ENCODE data around the gene SGF29. TPM values are rescaled to one million over a fixed set of nuclear protein-coding genes. Genes with fewer than 3 reads are reported as not detected.
A peak's percentile ranks its signal among the peaks of the same experiment; 100 is the strongest.
"Not testable (repeated sequence)": the region's sequence is repeated elsewhere in the genome, so short reads cannot be mapped to it uniquely, and the experiment has no call there.

Gene SGF29
- total and polyA plus RNA-seq, 2 of the 8 experiments (the other 6 are each of a cell fraction or from before 2014, with no cell fraction given), result 3.1 to 22.7 TPM

DNA sequence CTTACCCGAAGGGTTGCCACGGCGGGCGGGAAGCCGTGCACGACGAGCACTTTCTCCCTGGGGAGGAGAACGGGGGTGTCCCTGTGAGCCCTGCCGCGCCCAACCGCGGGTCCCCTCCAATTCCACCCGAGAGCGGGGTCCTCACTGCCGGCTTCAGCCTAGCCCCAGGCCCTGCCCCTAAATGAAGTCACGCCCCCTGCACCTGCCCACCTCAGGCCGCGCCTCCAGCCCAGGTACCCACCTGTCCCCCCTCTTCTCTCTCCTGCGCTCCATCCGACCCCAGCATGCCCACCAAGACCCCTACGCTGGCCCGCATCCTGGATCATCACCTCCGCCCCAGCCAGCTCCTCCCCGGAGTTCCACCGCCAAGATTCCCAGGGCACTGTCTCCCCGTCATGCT, 60.2 kb downstream of the SGF29 start:
- peak in 1 of 2 experiments; percentile 64 for DNase-seq (ENCODE audit: low read depth in 1 of 2, low spot score in 2 of 2)
- H3K4me3 ChIP-seq (ENCODE audit: extremely low read depth in 1 of 4, insufficient read depth in 2 of 4, low read depth in 3 of 4, low read length in 4 of 4), result peak overlapping the region in 1 of 4 experiments; percentile 43; a peak in 1 of 8 replicates
- not testable (repeated sequence) for FAIRE-seq

DNA sequence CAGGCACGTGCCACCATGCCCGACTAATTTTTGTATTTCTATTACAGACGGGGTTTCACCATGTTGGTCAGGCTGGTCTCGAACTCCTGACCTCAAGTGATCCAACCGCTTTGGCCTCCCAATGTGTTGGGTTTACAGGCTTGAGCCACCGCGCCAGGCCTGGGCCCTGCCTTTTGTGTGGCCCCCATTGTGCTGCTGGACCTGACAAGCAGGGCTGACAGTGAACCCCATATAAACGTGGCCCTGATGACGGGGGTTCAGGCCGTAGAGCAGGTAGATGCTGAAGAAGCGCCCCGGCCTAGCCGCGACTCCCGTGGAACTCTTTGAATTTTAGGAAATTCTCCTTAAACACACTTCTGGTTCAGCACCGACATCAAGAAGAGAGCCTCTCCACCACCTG, 60.8 kb downstream of the SGF29 start:
- H3K4me3 ChIP-seq (ENCODE audit: extremely low read depth in 1 of 4, insufficient read depth in 2 of 4, low read depth in 3 of 4, low read length in 4 of 4); H3K56ac ChIP-seq (replicated peaks; ENCODE audit: insufficient read length, low read depth, low read length); H3K79me1 ChIP-seq (ENCODE audit: low read depth, low read length); POLR2A ChIA-PET (ENCODE audit: partially characterized antibody); CTCF ChIA-PET (ENCODE audit: partially characterized antibody); H2AK5ac ChIP-seq (ENCODE audit: low read depth, low read length); H3K9me3 ChIP-seq (ENCODE audit: insufficient read depth in 2 of 2, low read depth in 1 of 2, low read length in 1 of 2); H2AFZ ChIP-seq (ENCODE audit: low read length); H3K23me2 ChIP-seq (ENCODE audit: low read depth, low read length); FAIRE-seq; H3K27ac ChIP-seq (ENCODE audit: low read depth, low read length); H4K91ac ChIP-seq (replicated peaks; ENCODE audit: insufficient read length, low read length); H3K23ac ChIP-seq (ENCODE audit: insufficient read length); H2BK15ac ChIP-seq (ENCODE audit: low read length); H3K4me2 ChIP-seq (ENCODE audit: insufficient read depth in 1 of 2, low read depth in 2 of 2, low read length in 2 of 2); H3K18ac ChIP-seq (ENCODE audit: extremely low read depth, low read length); H3K9ac ChIP-seq (replicated peaks in 1 of 4; ENCODE audit: extremely low read depth in 1 of 4, low read depth in 3 of 4, low read length in 3 of 4); DNase-seq (ENCODE audit: low read depth in 1 of 2, low spot score in 2 of 2); H2BK20ac ChIP-seq (ENCODE audit: low read length); H3K27me3 ChIP-seq (replicated peaks in 1 of 4; ENCODE audit: control insufficient read depth in 3 of 4, extremely low read depth in 1 of 4, insufficient read depth in 3 of 4, low read length in 3 of 4); H3K4ac ChIP-seq (replicated peaks; ENCODE audit: insufficient read length, low read depth, low read length); H4K20me1 ChIP-seq (replicated peaks in 1 of 2; ENCODE audit: control insufficient read depth in 1 of 2, insufficient read depth in 2 of 2, low read length in 2 of 2); H2BK12ac ChIP-seq (ENCODE audit: low read depth, low read length); H3K79me2 ChIP-seq (ENCODE audit: control insufficient read depth in 1 of 2, insufficient read depth in 2 of 2, low read length in 2 of 2); H3K36me3 ChIP-seq (ENCODE audit: control insufficient read depth in 2 of 4, insufficient read depth in 4 of 4, low read length in 3 of 4); H2BK5ac ChIP-seq (ENCODE audit: low read depth, low read length); H4K8ac ChIP-seq (ENCODE audit: extremely low read depth, insufficient read depth, low read length); H4K5ac ChIP-seq (ENCODE audit: insufficient read length, low read depth, low read length); H2BK120ac ChIP-seq (replicated peaks; ENCODE audit: low read depth, low read length); H3K14ac ChIP-seq (ENCODE audit: insufficient read length): not testable (repeated sequence)
- 80% methylated on average over 5 of the region's 16 CpGs; no CpG with 5 or more reads in 1 of the 2 experiments for WGBS, 2 experiments (ENCODE audit: extremely low coverage in 1 of 2, insufficient coverage in 1 of 2, insufficient read length in 1 of 2, insufficient replicate concordance in 2 of 2, low coverage in 1 of 2, low lambda C conversion rate in 2 of 2, missing lambda C conversion rate in 1 of 2)
- peaks cover 0 to 16% (median 6%) of the 10 kb centered on the region in 4 experiments; a peak in 3 of 7 replicates for H3K4me1 ChIP-seq (replicated peaks in 1 of 4; ENCODE audit: control insufficient read depth in 3 of 4, insufficient read depth in 4 of 4, low read length in 3 of 4)

More for the DNA sequence above, 60.2 kb downstream of the SGF29 start:
- H2BK20ac ChIP-seq (ENCODE audit: low read length); H4K8ac ChIP-seq (ENCODE audit: extremely low read depth, insufficient read depth, low read length); H2BK120ac ChIP-seq (replicated peaks; ENCODE audit: low read depth, low read length); H2BK15ac ChIP-seq (ENCODE audit: low read length); H3K27ac ChIP-seq (ENCODE audit: low read depth, low read length); H3K56ac ChIP-seq (replicated peaks; ENCODE audit: insufficient read length, low read depth, low read length); H4K91ac ChIP-seq (replicated peaks; ENCODE audit: insufficient read length, low read length); POLR2A ChIA-PET (ENCODE audit: partially characterized antibody); H2BK5ac ChIP-seq (ENCODE audit: low read depth, low read length); H3K79me1 ChIP-seq (ENCODE audit: low read depth, low read length); H3K9ac ChIP-seq (replicated peaks in 1 of 4; ENCODE audit: extremely low read depth in 1 of 4, low read depth in 3 of 4, low read length in 3 of 4); H3K79me2 ChIP-seq (ENCODE audit: control insufficient read depth in 1 of 2, insufficient read depth in 2 of 2, low read length in 2 of 2); H4K5ac ChIP-seq (ENCODE audit: insufficient read length, low read depth, low read length); H3K4ac ChIP-seq (replicated peaks; ENCODE audit: insufficient read length, low read depth, low read length); H3K23ac ChIP-seq (ENCODE audit: insufficient read length); H3K9me3 ChIP-seq (ENCODE audit: insufficient read depth in 2 of 2, low read depth in 1 of 2, low read length in 1 of 2); H3K36me3 ChIP-seq (ENCODE audit: control insufficient read depth in 2 of 4, insufficient read depth in 4 of 4, low read length in 3 of 4); CTCF ChIA-PET (ENCODE audit: partially characterized antibody); H3K14ac ChIP-seq (ENCODE audit: insufficient read length); H4K20me1 ChIP-seq (replicated peaks in 1 of 2; ENCODE audit: control insufficient read depth in 1 of 2, insufficient read depth in 2 of 2, low read length in 2 of 2); H2AFZ ChIP-seq (ENCODE audit: low read length); H2BK12ac ChIP-seq (ENCODE audit: low read depth, low read length); H3K23me2 ChIP-seq (ENCODE audit: low read depth, low read length); H3K27me3 ChIP-seq (replicated peaks in 1 of 4; ENCODE audit: control insufficient read depth in 3 of 4, extremely low read depth in 1 of 4, insufficient read depth in 3 of 4, low read length in 3 of 4); H3K18ac ChIP-seq (ENCODE audit: extremely low read depth, low read length); H2AK5ac ChIP-seq (ENCODE audit: low read depth, low read length): not testable (repeated sequence)
- Histone ChIP-seq H3K4me2 (ENCODE audit: insufficient read depth in 1 of 2, low read depth in 2 of 2, low read length in 2 of 2) (peak overlapping the region in 1 of 2 experiments; percentile 42; a peak in 1 of 4 replicates), H3K4me1 (replicated peaks in 1 of 4; ENCODE audit: control insufficient read depth in 3 of 4, insufficient read depth in 4 of 4, low read length in 3 of 4) (peaks cover 0 to 20% (median 8%) of the 10 kb centered on the region in 4 experiments; a peak in 4 of 7 replicates)
- no CpG with 5 or more reads among the region's 26 CpGs for WGBS, 2 experiments (ENCODE audit: extremely low coverage in 1 of 2, insufficient coverage in 1 of 2, insufficient read length in 1 of 2, insufficient replicate concordance in 2 of 2, low coverage in 1 of 2, low lambda C conversion rate in 2 of 2, missing lambda C conversion rate in 1 of 2)

All from H1 (cell line).